ENCODE measurements around the gene TBX1.
"Not testable (repeated sequence)": the region's sequence is repeated elsewhere in the genome, so short reads cannot be mapped to it uniquely, and the experiment has no call there.

The TBX1 gene

GRCh38 chr22:19723983-19724827 lies 36.4 kb upstream of the TBX1 start:
- TF ChIP-seq CTCF (IDR thresholded peaks at IDR 0.05) = no peak
- Histone ChIP-seq H3K4me3 (ENCODE audit: low read depth in 1 of 2, low read length in 1 of 2) (peak overlapping the region in 1 of 2 experiments; percentile 7), H3K4me1 (ENCODE audit: control insufficient read depth in 1 of 2, insufficient read depth in 1 of 2, low read depth in 1 of 2, low read length in 1 of 2) (peaks cover 18 to 30% of the 10 kb centered on the region in 2 experiments), H3K27me3 (peaks cover 61% of the 10 kb centered on the region), H3K27ac (no peak overlapping the region), H3K9me3 (peaks cover 6% of the 10 kb centered on the region), H3K36me3 (peaks cover 58% of the 10 kb centered on the region)

GRCh38 chr22:19724927-19725661 lies 35.5 kb upstream of the TBX1 start:
- Histone ChIP-seq H3K36me3 (peaks cover 49% of the 10 kb centered on the region), H3K4me3 (ENCODE audit: low read depth in 1 of 2, low read length in 1 of 2) (no peak overlapping the region), H3K27ac (no peak overlapping the region), H3K4me1 (ENCODE audit: control insufficient read depth in 1 of 2, insufficient read depth in 1 of 2, low read depth in 1 of 2, low read length in 1 of 2) (peaks cover 16 to 27% of the 10 kb centered on the region in 2 experiments), H3K9me3 (peaks cover 6% of the 10 kb centered on the region), H3K27me3 (peaks cover 61% of the 10 kb centered on the region)
- no peak for TF ChIP-seq CTCF (IDR thresholded peaks at IDR 0.05)

- not testable (repeated sequence) for H3K9me3 ChIP-seq; H3K27ac ChIP-seq; H3K4me3 ChIP-seq (ENCODE audit: low read depth in 1 of 2, low read length in 1 of 2)
- peaks cover 69% of the 10 kb centered on the region for H3K27me3 ChIP-seq
- H3K4me1 ChIP-seq (ENCODE audit: control insufficient read depth in 1 of 2, insufficient read depth in 1 of 2, low read depth in 1 of 2, low read length in 1 of 2) = peaks cover 22 to 36% of the 10 kb centered on the region in 2 experiments
- H3K36me3 ChIP-seq = peaks cover 38% of the 10 kb centered on the region
These were observed 34.4 kb upstream of the TBX1 start for GRCh38 chr22:19726064-19726788.

GRCh38 chr22:19727310-19728150 lies 33.0 kb upstream of the TBX1 start:
- H3K27me3 ChIP-seq = peaks cover 69% of the 10 kb centered on the region
- H3K9me3 ChIP-seq = no peaks in the 10 kb centered on the region
- no peak for TF ChIP-seq CTCF (IDR thresholded peaks at IDR 0.05)
- no peak overlapping the region for H3K4me3 ChIP-seq (ENCODE audit: low read depth in 1 of 2, low read length in 1 of 2)
- H3K4me1 ChIP-seq (ENCODE audit: control insufficient read depth in 1 of 2, insufficient read depth in 1 of 2, low read depth in 1 of 2, low read length in 1 of 2) = peaks cover 21 to 31% of the 10 kb centered on the region in 2 experiments
- no peak overlapping the region for H3K27ac ChIP-seq
- H3K36me3 ChIP-seq = peaks cover 25% of the 10 kb centered on the region

GRCh38 chr22:19728271-19728670 lies 32.3 kb upstream of the TBX1 start:
- no peaks in the 10 kb centered on the region for H3K9me3 ChIP-seq
- peaks cover 17% of the 10 kb centered on the region for H3K36me3 ChIP-seq
- H3K4me3 ChIP-seq (ENCODE audit: low read depth in 1 of 2, low read length in 1 of 2) = no peak overlapping the region
- no peak overlapping the region for H3K27ac ChIP-seq
- H3K4me1 ChIP-seq (ENCODE audit: control insufficient read depth in 1 of 2, insufficient read depth in 1 of 2, low read depth in 1 of 2, low read length in 1 of 2) = peaks cover 13 to 24% of the 10 kb centered on the region in 2 experiments
- peaks cover 68% of the 10 kb centered on the region for H3K27me3 ChIP-seq
- TF ChIP-seq CTCF (IDR thresholded peaks at IDR 0.05) = no peak
